Tibial nerve (tissue), 3 donors: ENCODE data around the gene CACNA1I.

ENCODE experiments used
- POLR2A ChIP-seq, 2 donors: fragments of 450-650 bp; IDR thresholded peaks; one replicate each; pipeline ENCODE4 v1.6.1; 2017; ENCODE audit warnings: antibody characterized with exemption in 2 of 2, mild to moderate bottlenecking in 2 of 2, moderate library complexity in 2 of 2
- TF ChIP-seq, protein P1 (sequence below), 5 experiments: fragments of 200-600 bp in 3 of 5; fragments of 450-650 bp in 2 of 5; sonication (generic) in 3 of 5; IDR thresholded peaks; one replicate each; pipeline ENCODE4 v1.5.1; 2016 to 2019; ENCODE audit warnings: antibody characterized with exemption in 5 of 5, mild to moderate bottlenecking in 3 of 5, moderate library complexity in 2 of 5

GRCh38 chr22:39603345-39603744, 32.8 kb downstream of the CACNA1I start:
- TF ChIP-seq, protein P1, sequence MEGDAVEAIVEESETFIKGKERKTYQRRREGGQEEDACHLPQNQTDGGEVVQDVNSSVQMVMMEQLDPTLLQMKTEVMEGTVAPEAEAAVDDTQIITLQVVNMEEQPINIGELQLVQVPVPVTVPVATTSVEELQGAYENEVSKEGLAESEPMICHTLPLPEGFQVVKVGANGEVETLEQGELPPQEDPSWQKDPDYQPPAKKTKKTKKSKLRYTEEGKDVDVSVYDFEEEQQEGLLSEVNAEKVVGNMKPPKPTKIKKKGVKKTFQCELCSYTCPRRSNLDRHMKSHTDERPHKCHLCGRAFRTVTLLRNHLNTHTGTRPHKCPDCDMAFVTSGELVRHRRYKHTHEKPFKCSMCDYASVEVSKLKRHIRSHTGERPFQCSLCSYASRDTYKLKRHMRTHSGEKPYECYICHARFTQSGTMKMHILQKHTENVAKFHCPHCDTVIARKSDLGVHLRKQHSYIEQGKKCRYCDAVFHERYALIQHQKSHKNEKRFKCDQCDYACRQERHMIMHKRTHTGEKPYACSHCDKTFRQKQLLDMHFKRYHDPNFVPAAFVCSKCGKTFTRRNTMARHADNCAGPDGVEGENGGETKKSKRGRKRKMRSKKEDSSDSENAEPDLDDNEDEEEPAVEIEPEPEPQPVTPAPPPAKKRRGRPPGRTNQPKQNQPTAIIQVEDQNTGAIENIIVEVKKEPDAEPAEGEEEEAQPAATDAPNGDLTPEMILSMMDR (IDR thresholded peaks at IDR 0.05): no peak
- no peak for TF ChIP-seq POLR2A (IDR thresholded peaks at IDR 0.05)
